Glutamatergic neuron (in vitro differentiated cells): Measurements from ENCODE around the gene PHETA1. TPM values are rescaled to one million over a fixed set of nuclear protein-coding genes. Genes with fewer than 3 reads are reported as not detected.
A peak's percentile ranks its signal among the peaks of the same experiment; 100 is the strongest.
"Not testable (repeated sequence)": the region's sequence is repeated elsewhere in the genome, so short reads cannot be mapped to it uniquely, and the experiment has no call there.

ENCODE experiments used
- DNase-seq: peaks from one replicate; pipeline ENCODE4 v3.0.0; 2022
- H3K27ac Mint-ChIP-seq: one replicate; pipeline ENCODE4 v1.8.0; 2020; ENCODE audit warnings: mild to moderate bottlenecking, mixed read lengths, inconsistent platforms; ENCODE audit not compliant: unreplicated experiment
- H3K27me3 Mint-ChIP-seq: one replicate; pipeline ENCODE4 v1.8.0; 2020; ENCODE audit warnings: mild to moderate bottlenecking, moderate library complexity, mixed read lengths, inconsistent platforms; ENCODE audit not compliant: unreplicated experiment
- H3K36me3 Mint-ChIP-seq: one replicate; pipeline ENCODE4 v1.8.0; 2020; ENCODE audit warnings: mild to moderate bottlenecking, mixed read lengths, inconsistent platforms; ENCODE audit not compliant: unreplicated experiment
- H3K4me1 Mint-ChIP-seq: one replicate; pipeline ENCODE4 v1.8.0; 2020; ENCODE audit warnings: mild to moderate bottlenecking, low read depth, mixed read lengths, inconsistent platforms; ENCODE audit not compliant: unreplicated experiment
- H3K4me3 Mint-ChIP-seq: one replicate; pipeline ENCODE4 v1.8.0; 2020; ENCODE audit warnings: mild to moderate bottlenecking, mixed read lengths, inconsistent platforms; ENCODE audit not compliant: unreplicated experiment
- H3K9me3 Mint-ChIP-seq: one replicate; pipeline ENCODE4 v1.8.0; 2020; ENCODE audit warnings: mild to moderate bottlenecking, moderate library complexity, mixed read lengths, inconsistent platforms; ENCODE audit not compliant: unreplicated experiment
- total RNA-seq: library from RNA; stranded (reverse); fragmentation: NEBNext Ultra II Directional; extraction: Animal tissue kit (Norgen Biotek cat#: 25700); gene quantifications from one replicate; pipeline ENCODE4 v1.2.1, GENCODE V29; 2021; ENCODE audit not compliant: unreplicated experiment
- TF ChIP-seq, protein P1 (sequence below): fragments of 200-600 bp; sonication (generic); IDR thresholded peaks from one replicate; pipeline ENCODE4 v1.5.0; 2021; ENCODE audit not compliant: partially characterized antibody, unreplicated experiment

The PHETA1 gene
- total RNA-seq, 1 donor from 2014 or later, result 33.2 TPM

DNA sequence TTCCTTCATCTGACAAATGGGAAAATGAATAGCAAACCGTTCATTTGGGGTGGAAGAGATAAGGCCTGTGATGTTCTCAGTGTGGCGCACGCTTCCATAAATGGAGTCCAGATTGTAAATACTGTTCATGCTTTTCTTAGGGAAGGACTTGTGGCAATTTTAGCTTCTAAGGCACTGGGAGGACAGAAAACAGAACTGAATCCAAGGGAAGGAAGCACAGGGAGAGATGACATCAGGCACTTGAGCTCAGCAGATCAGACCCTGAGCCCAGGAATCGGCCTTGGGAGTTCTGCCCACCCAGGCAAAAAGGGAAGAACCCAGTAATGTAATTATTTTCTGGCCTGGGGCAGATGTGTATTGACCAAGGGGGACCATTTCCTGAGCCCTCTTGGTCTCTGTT lies 29.6 kb upstream of the PHETA1 start:
- TF ChIP-seq, protein P1, sequence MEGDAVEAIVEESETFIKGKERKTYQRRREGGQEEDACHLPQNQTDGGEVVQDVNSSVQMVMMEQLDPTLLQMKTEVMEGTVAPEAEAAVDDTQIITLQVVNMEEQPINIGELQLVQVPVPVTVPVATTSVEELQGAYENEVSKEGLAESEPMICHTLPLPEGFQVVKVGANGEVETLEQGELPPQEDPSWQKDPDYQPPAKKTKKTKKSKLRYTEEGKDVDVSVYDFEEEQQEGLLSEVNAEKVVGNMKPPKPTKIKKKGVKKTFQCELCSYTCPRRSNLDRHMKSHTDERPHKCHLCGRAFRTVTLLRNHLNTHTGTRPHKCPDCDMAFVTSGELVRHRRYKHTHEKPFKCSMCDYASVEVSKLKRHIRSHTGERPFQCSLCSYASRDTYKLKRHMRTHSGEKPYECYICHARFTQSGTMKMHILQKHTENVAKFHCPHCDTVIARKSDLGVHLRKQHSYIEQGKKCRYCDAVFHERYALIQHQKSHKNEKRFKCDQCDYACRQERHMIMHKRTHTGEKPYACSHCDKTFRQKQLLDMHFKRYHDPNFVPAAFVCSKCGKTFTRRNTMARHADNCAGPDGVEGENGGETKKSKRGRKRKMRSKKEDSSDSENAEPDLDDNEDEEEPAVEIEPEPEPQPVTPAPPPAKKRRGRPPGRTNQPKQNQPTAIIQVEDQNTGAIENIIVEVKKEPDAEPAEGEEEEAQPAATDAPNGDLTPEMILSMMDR, result no peak
- Mint-ChIP-seq H3K36me3 (no peaks in the 10 kb centered on the region), H3K4me1 (peaks cover 4% of the 10 kb centered on the region), H3K27me3 (peaks cover 5% of the 10 kb centered on the region), H3K9me3 (peaks cover 4% of the 10 kb centered on the region), H3K27ac (no peak overlapping the region), H3K4me3 (no peak overlapping the region)
- DNase-seq, result no peak

DNA sequence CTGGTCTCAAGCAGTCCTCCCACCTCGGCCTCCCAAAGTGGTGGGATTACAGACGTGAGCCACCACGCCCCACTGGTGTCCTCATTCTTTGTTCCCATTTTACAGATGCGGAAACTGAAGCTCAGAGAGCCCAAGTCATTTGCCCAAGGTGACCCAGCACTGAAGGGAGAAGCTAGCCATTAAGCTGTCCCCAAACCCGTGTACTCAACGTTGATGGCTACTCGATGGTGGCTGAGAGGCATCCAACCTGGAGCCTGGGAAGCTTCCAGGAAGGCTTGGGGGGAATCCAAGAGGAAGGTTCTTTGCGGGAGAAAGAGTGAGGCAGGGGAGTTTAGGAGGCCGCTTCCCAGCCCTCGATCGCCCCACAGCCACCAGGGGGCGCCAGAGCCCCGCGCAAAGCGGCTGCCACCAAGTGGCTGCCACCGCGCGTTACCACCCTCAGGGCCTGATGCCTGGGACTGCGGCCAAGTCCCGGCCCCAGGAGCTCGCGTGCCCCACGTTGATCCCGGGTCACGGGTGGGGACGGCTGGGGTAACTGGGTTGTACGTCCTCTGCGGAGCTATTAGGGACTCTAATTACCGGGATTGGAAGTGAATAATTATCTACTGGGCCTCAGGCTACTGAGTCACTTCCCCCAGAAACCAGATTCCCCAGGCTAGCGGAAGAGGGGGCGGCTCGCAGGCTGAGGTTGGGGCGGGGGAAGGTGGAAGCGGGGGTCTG lies 28.0 kb upstream of the PHETA1 start:
- Mint-ChIP-seq H3K9me3 (no peaks in the 10 kb centered on the region), H3K4me3 (no peak overlapping the region)

DNA sequence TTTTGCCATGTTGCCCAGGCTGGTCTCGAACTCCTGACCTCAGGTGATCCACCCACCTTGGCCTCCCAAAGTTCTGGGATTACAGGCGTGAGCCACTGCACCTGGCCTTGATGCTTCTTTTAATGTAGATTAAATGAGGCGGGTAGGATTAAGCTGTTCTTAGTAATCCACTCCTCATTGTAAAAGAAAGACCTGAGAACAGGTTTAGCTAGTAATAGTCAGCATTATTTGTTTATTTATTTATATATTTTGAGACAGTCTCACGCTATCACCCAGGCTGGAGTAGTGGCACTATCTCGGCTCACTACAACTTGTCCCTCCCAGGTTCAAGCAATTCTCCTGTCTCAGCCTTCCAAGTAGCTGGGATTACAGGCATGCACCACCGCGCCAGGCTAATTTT lies 27.4 kb upstream of the PHETA1 start:
- not testable (repeated sequence) for H3K4me3 Mint-ChIP-seq, DNase-seq, H3K27ac Mint-ChIP-seq

More for the DNA sequence above, 28.0 kb upstream of the PHETA1 start:
- Mint-ChIP-seq H3K36me3 (no peaks in the 10 kb centered on the region), H3K4me1 (peaks cover 4% of the 10 kb centered on the region), H3K27me3 (peaks cover 5% of the 10 kb centered on the region), H3K27ac (no peak overlapping the region)
- TF ChIP-seq, protein P1, result peak; percentile 98
- DNase-seq, result peak; percentile 95

DNA sequence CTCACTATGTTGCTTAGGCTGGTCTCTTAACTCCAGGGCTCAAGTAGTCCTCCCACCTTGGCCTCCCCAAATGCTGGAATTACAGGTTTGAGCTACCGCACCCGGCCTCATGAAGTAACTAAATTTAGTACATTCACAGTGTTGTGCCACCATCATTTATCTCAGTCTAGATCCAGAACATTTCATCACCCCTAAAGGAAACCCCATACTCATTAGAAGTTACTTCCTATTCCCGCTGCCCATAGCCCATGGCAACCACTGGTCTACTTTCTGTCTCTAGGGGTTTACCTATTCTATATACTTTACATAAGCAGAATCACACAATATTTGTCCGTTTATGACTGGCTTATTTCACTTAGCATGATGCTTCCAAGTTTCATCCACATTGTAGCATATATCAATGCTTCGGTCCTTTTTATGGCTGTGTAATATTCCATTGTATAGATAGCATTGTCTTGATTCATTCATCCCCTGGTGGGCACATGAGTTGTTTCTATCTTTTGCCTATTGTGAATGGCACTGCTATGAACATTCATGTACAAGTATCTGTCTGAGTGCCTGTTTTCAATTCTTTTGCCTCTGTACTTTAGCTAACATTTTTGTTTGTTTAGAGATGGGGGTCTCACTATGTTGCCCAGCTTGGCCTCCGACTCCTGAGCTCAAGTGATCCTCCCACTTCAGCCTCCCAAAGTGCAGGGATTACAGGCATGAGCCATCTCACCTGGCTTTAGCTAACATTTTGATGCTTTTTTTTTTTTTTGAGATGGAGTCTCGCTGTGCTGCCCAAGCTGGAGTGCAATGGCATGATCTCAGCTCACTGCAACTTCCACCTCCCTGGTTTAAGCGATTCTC lies 26.7 kb upstream of the PHETA1 start:
- no peaks in the 10 kb centered on the region for H3K9me3 Mint-ChIP-seq
- H3K4me3 Mint-ChIP-seq, result no peak overlapping the region
- H3K4me1 Mint-ChIP-seq, result peaks cover 4% of the 10 kb centered on the region
- no peak for DNase-seq
- H3K27me3 Mint-ChIP-seq, result peaks cover 5% of the 10 kb centered on the region
- H3K36me3 Mint-ChIP-seq, result no peaks in the 10 kb centered on the region
- no peak overlapping the region for H3K27ac Mint-ChIP-seq
- TF ChIP-seq, protein P1, result no peak

More for the DNA sequence above, 27.4 kb upstream of the PHETA1 start:
- H3K27me3 Mint-ChIP-seq, H3K36me3 Mint-ChIP-seq, H3K9me3 Mint-ChIP-seq, H3K4me1 Mint-ChIP-seq: not testable (repeated sequence)

DNA sequence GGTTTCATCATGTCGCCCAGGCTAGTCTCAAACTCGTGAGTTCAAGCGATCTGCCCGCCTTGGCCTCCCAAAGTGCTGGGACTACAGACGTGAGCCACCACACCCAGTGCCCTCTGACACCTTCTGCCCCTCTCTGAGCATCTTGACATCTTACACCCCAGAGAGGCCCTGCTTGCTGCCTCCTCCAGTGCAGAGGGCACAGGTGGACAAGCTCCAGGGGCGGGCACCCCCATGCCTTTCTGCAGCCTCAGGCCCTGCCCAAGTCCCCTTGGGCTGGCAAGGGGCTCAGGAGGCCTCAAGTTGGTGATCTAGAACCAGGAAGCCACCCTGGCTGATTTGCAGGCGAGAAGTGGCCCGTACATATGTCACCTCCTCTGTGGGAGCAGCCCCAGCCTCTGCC lies 25.6 kb upstream of the PHETA1 start:
- DNase-seq, result no peak
- Mint-ChIP-seq H3K9me3 (no peaks in the 10 kb centered on the region), H3K4me1 (peaks cover 2% of the 10 kb centered on the region), H3K36me3 (no peaks in the 10 kb centered on the region), H3K27me3 (peaks cover 4% of the 10 kb centered on the region), H3K27ac (no peak overlapping the region), H3K4me3 (no peak overlapping the region)
- TF ChIP-seq, protein P1, result no peak
